GM18505 (cell line): ENCODE results near the gene UGT1A8.

Experiments used
- ATAC-seq: cut with Tn5 transposase; IDR thresholded peaks from one replicate; pipeline ENCODE4 v1.9.1; 2021; ENCODE audit not compliant: unreplicated experiment
- POLR2A ChIP-seq: IDR thresholded peaks from 4 replicates; pipeline ENCODE4 v1.6.1; 2011; ENCODE audit warnings: borderline replicate concordance; ENCODE audit not compliant: insufficient read depth, insufficient read length; ENCODE audit errors: extremely low read depth

The UGT1A8 gene

DNA sequence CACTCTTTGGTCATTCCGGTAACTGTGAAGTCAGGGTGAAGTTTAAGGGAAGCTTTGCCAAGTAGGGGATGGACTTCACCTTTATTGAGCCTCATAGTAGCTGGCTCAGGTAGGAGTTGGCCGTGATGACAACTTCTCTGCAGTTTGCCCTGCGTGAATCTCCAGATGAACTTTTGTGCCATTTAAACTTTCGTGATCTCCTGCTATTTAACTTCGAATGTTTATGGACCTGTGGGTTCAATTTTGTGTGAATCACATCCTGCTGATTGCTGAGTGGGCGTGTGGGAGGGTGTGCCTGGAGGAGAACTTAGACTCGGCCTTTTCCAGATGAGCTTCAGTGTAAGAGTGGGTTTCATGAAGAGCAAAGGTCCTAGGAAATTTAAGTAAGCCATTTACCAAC lies 146.8 kb downstream of the UGT1A8 start:
- ATAC-seq = no peak
- TF ChIP-seq POLR2A = no peak

DNA sequence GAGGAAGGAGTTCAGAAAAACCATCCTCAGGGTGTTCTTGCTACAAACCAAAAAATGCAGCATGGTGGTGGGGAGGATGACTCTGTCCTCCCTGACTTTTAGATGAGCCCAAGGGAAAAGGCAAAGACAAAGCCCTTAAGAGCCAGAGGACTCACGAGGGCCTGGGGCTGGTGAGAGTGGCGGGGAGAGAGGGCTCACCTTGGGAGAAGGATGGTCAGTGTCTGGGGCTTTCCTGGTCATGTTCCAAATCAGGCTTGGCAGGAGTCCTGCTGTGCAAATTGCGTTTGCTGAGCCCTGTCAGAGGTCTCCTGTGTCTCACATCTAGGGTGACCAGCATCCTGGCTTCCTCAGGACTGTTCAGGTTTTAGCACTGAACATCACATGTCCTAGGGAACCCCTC lies 147.3 kb downstream of the UGT1A8 start:
- TF ChIP-seq POLR2A = no peak
- no peak for ATAC-seq

GRCh38 chr2:233766416-233766815 lies 149.0 kb downstream of the UGT1A8 start:
- ATAC-seq = no peak
- TF ChIP-seq POLR2A = no peak

GRCh38 chr2:233768076-233768475 lies 150.6 kb downstream of the UGT1A8 start:
- ATAC-seq = no peak
- no peak for TF ChIP-seq POLR2A

DNA sequence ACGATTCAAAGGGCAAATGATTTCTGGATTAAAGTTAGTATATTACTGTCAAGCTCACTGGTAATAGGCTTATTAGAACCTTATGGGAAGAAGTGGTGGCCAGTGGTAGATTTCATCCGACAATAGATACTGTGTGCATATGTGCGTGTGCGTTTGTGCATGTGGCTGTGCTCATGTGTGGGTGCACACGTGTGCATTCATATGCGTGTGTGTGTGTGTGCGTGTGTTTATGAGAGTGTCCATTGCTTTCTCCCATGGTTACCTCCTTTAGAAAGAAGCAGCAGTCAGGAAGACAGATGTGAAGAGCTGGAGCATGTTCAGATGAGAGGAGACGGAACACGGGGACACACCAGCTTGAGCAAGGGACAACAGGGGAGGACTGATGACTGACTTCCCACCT lies 151.8 kb downstream of the UGT1A8 start:
- ATAC-seq = no peak
- no peak for TF ChIP-seq POLR2A

- ATAC-seq = no peak
- TF ChIP-seq POLR2A = no peak
Observed at GRCh38 chr2:233772153-233772552, 154.7 kb downstream of the UGT1A8 start.

DNA sequence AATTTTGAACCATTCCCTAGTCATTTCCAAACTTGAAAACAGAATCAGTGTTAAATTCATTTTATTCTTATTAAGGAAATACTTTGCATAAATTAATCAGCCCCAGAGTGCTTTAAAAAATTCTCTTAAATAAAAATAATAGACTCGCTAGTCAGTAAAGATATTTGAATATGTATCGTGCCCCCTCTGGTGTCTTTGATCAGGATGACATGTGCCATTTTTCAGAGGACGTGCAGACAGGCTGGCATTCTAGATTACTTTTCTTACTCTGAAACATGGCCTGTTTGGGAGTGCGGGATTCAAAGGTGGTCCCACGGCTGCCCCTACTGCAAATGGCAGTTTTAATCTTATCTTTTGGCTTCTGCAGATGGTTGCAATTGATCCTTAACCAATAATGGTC lies 155.2 kb downstream of the UGT1A8 start:
- no peak for TF ChIP-seq POLR2A
- no peak for ATAC-seq

- no peak for TF ChIP-seq POLR2A
- no peak for ATAC-seq
Observed at GRCh38 chr2:233773854-233774253, 156.4 kb downstream of the UGT1A8 start.

DNA sequence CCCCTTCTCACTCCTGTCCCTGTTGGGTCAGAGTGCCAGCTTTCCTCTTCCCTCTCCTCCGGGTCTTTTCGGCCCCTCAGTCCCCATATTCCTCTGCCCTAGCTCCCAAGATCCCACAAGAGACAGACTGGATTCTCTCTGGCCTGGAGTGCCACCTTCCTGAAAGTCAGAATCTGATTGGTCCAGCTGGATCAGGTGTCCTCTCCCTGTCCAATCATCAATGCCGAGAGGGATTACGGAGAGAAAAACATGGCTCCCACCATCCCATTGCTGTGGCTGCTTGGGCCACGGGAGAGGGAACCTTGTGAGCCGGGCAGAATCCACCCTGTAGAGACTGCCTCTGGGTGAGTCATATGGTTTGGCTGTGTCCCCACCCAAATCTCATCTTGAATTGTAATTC lies 158.0 kb downstream of the UGT1A8 start:
- ATAC-seq = no peak
- no peak for TF ChIP-seq POLR2A

GRCh38 chr2:233778030-233778429 lies 160.6 kb downstream of the UGT1A8 start, which contains the start of gene MROH2A:
Gene MROH2A (plus strand): TSS chr2:233778330. CDS start chr2:233779359, 1,029 bp downstream.
- TF ChIP-seq POLR2A = no peak
- ATAC-seq = no peak

DNA sequence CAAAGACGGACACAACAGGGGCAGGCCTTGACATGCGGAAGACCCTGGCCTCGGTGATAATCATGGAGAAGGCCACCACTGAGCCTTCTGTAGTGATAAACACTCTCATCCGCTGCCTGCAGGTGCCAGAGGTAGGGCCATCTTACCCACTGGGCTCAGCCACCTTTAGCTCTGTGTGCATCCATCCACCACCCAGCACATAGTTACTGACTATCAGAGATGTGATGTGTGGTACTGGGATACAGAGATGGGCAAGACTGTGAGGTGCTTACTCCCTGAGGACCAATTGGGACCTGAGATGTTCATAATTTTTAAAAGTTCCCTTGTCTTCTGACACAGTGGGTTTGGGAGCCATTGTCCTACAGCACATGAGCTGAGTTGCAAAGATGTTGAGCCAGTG lies 162.3 kb downstream of the UGT1A8 start:
- no peak for ATAC-seq
- no peak for TF ChIP-seq POLR2A

DNA sequence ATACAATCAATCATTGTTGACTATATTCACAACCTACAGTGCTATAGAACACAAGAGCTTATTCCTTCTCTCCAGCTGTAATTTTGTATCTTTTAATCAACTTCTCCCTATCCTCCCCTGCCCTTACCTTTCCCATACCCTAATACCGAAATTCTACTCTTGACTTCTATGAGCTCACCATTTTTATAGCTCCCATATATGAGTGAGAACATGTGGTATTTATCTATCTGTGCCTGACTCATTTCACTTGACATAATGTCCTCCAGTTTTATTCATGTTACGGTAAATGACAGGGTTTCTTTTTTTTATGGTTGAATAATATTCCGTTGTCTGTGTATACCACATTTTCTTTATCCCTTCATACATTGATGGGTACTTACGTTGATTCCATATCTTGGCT lies 163.3 kb downstream of the UGT1A8 start:
- no peak for TF ChIP-seq POLR2A
- ATAC-seq = no peak

DNA sequence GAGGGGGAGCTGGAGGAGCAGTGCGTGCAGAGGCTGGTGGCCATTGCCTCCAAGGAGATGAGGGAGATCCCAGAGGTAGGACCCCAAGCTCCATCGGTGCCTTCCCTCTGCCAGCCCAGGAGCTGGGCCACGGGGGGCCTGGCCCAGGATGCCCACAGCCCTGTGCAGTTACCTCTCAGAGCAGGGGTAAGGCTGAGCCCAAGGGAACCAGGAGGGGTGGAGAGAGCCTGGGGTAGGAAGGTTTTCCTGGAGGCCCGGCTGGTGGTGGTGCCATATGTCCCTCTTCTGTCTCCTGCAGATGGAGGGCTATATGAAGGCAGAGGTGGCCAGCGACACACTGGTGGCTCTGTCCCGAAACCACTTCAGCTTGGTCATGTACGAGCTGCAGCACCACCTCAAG lies 172.1 kb downstream of the UGT1A8 start:
- no peak for TF ChIP-seq POLR2A
- no peak for ATAC-seq

GRCh38 chr2:233791151-233791882 lies 173.9 kb downstream of the UGT1A8 start:
- TF ChIP-seq POLR2A = no peak
- ATAC-seq = no peak
